ENCODE measurements around the gene ZNF275.
"Not testable (repeated sequence)": the region's sequence is repeated elsewhere in the genome, so short reads cannot be mapped to it uniquely, and the experiment has no call there.

The ZNF275 gene

GRCh38 chrX:153384390-153384789 lies 50.4 kb downstream of the ZNF275 start:
- Mint-ChIP-seq H3K9me3 (no peaks in the 10 kb centered on the region), H3K4me1 (ENCODE audit: low read depth) (no peaks in the 10 kb centered on the region), H3K27ac (no peak overlapping the region), H3K27me3 (no peaks in the 10 kb centered on the region), H3K4me3 (no peak overlapping the region), H3K36me3 (ENCODE audit: low read depth) (no peaks in the 10 kb centered on the region)

- not testable (repeated sequence) for H3K27me3 Mint-ChIP-seq; H3K36me3 Mint-ChIP-seq (ENCODE audit: low read depth); H3K9me3 Mint-ChIP-seq; H3K4me1 Mint-ChIP-seq (ENCODE audit: low read depth); H3K4me3 Mint-ChIP-seq; H3K27ac Mint-ChIP-seq
Observed at GRCh38 chrX:153384973-153385372, 51.0 kb downstream of the ZNF275 start.

GRCh38 chrX:153386097-153386496 lies 52.1 kb downstream of the ZNF275 start:
- H3K4me3 Mint-ChIP-seq = no peak overlapping the region
- H3K36me3 Mint-ChIP-seq (ENCODE audit: low read depth) = no peaks in the 10 kb centered on the region
- no peaks in the 10 kb centered on the region for H3K9me3 Mint-ChIP-seq
- H3K27ac Mint-ChIP-seq = no peak overlapping the region
- no peaks in the 10 kb centered on the region for H3K4me1 Mint-ChIP-seq (ENCODE audit: low read depth)
- no peaks in the 10 kb centered on the region for H3K27me3 Mint-ChIP-seq

- Mint-ChIP-seq H3K27ac (no peak overlapping the region), H3K4me1 (ENCODE audit: low read depth) (no peaks in the 10 kb centered on the region), H3K4me3 (no peak overlapping the region), H3K36me3 (ENCODE audit: low read depth) (no peaks in the 10 kb centered on the region), H3K27me3 (no peaks in the 10 kb centered on the region), H3K9me3 (no peaks in the 10 kb centered on the region)
Observed at GRCh38 chrX:153387345-153387744, 53.4 kb downstream of the ZNF275 start.

GRCh38 chrX:153387987-153388721 lies 54.2 kb downstream of the ZNF275 start:
- Mint-ChIP-seq H3K4me3 (no peak overlapping the region), H3K36me3 (ENCODE audit: low read depth) (no peaks in the 10 kb centered on the region), H3K4me1 (ENCODE audit: low read depth) (no peaks in the 10 kb centered on the region), H3K27me3 (no peaks in the 10 kb centered on the region), H3K9me3 (no peaks in the 10 kb centered on the region), H3K27ac (no peak overlapping the region)

GRCh38 chrX:153388722-153389459 lies 54.9 kb downstream of the ZNF275 start:
- Mint-ChIP-seq H3K9me3 (no peaks in the 10 kb centered on the region), H3K4me1 (ENCODE audit: low read depth) (no peaks in the 10 kb centered on the region), H3K27me3 (no peaks in the 10 kb centered on the region), H3K36me3 (ENCODE audit: low read depth) (no peaks in the 10 kb centered on the region), H3K4me3 (no peak overlapping the region), H3K27ac (no peak overlapping the region)

GRCh38 chrX:153389460-153389768 lies 55.5 kb downstream of the ZNF275 start:
- not testable (repeated sequence) for H3K9me3 Mint-ChIP-seq; H3K4me1 Mint-ChIP-seq (ENCODE audit: low read depth); H3K27me3 Mint-ChIP-seq; H3K27ac Mint-ChIP-seq; H3K4me3 Mint-ChIP-seq; H3K36me3 Mint-ChIP-seq (ENCODE audit: low read depth)

GRCh38 chrX:153392642-153393321 lies 58.8 kb downstream of the ZNF275 start:
- H3K36me3 Mint-ChIP-seq (ENCODE audit: low read depth) = no peaks in the 10 kb centered on the region
- H3K9me3 Mint-ChIP-seq = no peaks in the 10 kb centered on the region
- no peaks in the 10 kb centered on the region for H3K4me1 Mint-ChIP-seq (ENCODE audit: low read depth)
- no peaks in the 10 kb centered on the region for H3K27me3 Mint-ChIP-seq
- H3K27ac Mint-ChIP-seq = no peak overlapping the region
- H3K4me3 Mint-ChIP-seq = no peak overlapping the region

GRCh38 chrX:153394612-153395011 lies 60.7 kb downstream of the ZNF275 start:
- no peak overlapping the region for H3K4me3 Mint-ChIP-seq
- no peaks in the 10 kb centered on the region for H3K36me3 Mint-ChIP-seq (ENCODE audit: low read depth)
- H3K9me3 Mint-ChIP-seq = no peaks in the 10 kb centered on the region
- no peaks in the 10 kb centered on the region for H3K27me3 Mint-ChIP-seq
- H3K27ac Mint-ChIP-seq = no peak overlapping the region
- H3K4me1 Mint-ChIP-seq (ENCODE audit: low read depth) = no peaks in the 10 kb centered on the region

- no peaks in the 10 kb centered on the region for H3K27me3 Mint-ChIP-seq
- H3K4me1 Mint-ChIP-seq (ENCODE audit: low read depth) = no peaks in the 10 kb centered on the region
- H3K27ac Mint-ChIP-seq = no peak overlapping the region
- no peak overlapping the region for H3K4me3 Mint-ChIP-seq
- no peaks in the 10 kb centered on the region for H3K36me3 Mint-ChIP-seq (ENCODE audit: low read depth)
- no peaks in the 10 kb centered on the region for H3K9me3 Mint-ChIP-seq
Observed at GRCh38 chrX:153395613-153396319, 61.8 kb downstream of the ZNF275 start.

GRCh38 chrX:153396320-153397195 lies 62.6 kb downstream of the ZNF275 start:
- Mint-ChIP-seq H3K4me1 (ENCODE audit: low read depth) (no peaks in the 10 kb centered on the region), H3K27me3 (no peaks in the 10 kb centered on the region), H3K36me3 (ENCODE audit: low read depth) (no peaks in the 10 kb centered on the region), H3K9me3 (no peaks in the 10 kb centered on the region), H3K27ac (no peak overlapping the region), H3K4me3 (no peak overlapping the region)

GRCh38 chrX:153397256-153397960 lies 63.5 kb downstream of the ZNF275 start:
- H3K36me3 Mint-ChIP-seq (ENCODE audit: low read depth) = no peaks in the 10 kb centered on the region
- H3K9me3 Mint-ChIP-seq = no peaks in the 10 kb centered on the region
- no peak overlapping the region for H3K4me3 Mint-ChIP-seq
- H3K27ac Mint-ChIP-seq = no peak overlapping the region
- H3K27me3 Mint-ChIP-seq = no peaks in the 10 kb centered on the region
- no peaks in the 10 kb centered on the region for H3K4me1 Mint-ChIP-seq (ENCODE audit: low read depth)

GRCh38 chrX:153398275-153398960 lies 64.5 kb downstream of the ZNF275 start:
- no peak overlapping the region for H3K27ac Mint-ChIP-seq
- H3K4me3 Mint-ChIP-seq = no peak overlapping the region
- no peaks in the 10 kb centered on the region for H3K9me3 Mint-ChIP-seq
- no peaks in the 10 kb centered on the region for H3K36me3 Mint-ChIP-seq (ENCODE audit: low read depth)
- no peaks in the 10 kb centered on the region for H3K27me3 Mint-ChIP-seq
- H3K4me1 Mint-ChIP-seq (ENCODE audit: low read depth) = no peaks in the 10 kb centered on the region
